Tibial nerve (tissue), 4 donors: ENCODE measurements around the gene TMEM235.

Experiments
- CTCF ChIP-seq, 5 experiments: fragments of 200-600 bp in 3 of 5; fragments of 450-650 bp in 2 of 5; sonication (generic) in 3 of 5; IDR thresholded peaks; one replicate each; pipeline ENCODE4 v1.5.1; 2016 to 2019; ENCODE audit warnings: antibody characterized with exemption in 5 of 5, mild to moderate bottlenecking in 3 of 5, moderate library complexity in 2 of 5
- EP300 ChIP-seq, 2 donors: sonication (generic); formaldehyde crosslinking; IDR thresholded peaks; one replicate each; pipeline ENCODE4 v1.6.1; 2017; ENCODE audit warnings: antibody characterized with exemption in 2 of 2, mild to moderate bottlenecking in 1 of 2

GRCh38 chr17:78223061-78223460, 8.4 kb upstream of the TMEM235 start:
- TF ChIP-seq CTCF (IDR thresholded peaks at IDR 0.05) = no peak
- TF ChIP-seq EP300 (IDR thresholded peaks at IDR 0.05) = no peak
